NCI-H748 (cell line): ENCODE results near the gene MAPK8IP1.
A peak's percentile ranks its signal among the peaks of the same experiment; 100 is the strongest.

ENCODE experiments used
- DNase-seq: peaks from one replicate; lab custom pipeline; 2025; ENCODE audit not compliant: unreplicated experiment; lab: John Stamatoyannopoulos, UW

The MAPK8IP1 gene

GRCh38 chr11:45906965-45907611 is 21.6 kb downstream of the MAPK8IP1 start, which contains the start of gene FREY1:
TSS of gene FREY1 (minus strand) at chr11:45907271. CDS start at chr11:45907245, 26 bp downstream.
- DNase-seq, result no peak

- DNase-seq, result no peak
Observed at GRCh38 chr11:45907911-45908370, 22.5 kb downstream of the MAPK8IP1 start.

GRCh38 chr11:45909594-45910475 is 24.4 kb downstream of the MAPK8IP1 start:
- no peak for DNase-seq

GRCh38 chr11:45910623-45911022 is 25.2 kb downstream of the MAPK8IP1 start:
- no peak for DNase-seq

GRCh38 chr11:45913514-45913913 is 28.1 kb downstream of the MAPK8IP1 start:
- no peak for DNase-seq

- no peak for DNase-seq
Observed at GRCh38 chr11:45913942-45914635, 28.6 kb downstream of the MAPK8IP1 start.

GRCh38 chr11:45915446-45915845 is 30.0 kb downstream of the MAPK8IP1 start:
- no peak for DNase-seq

GRCh38 chr11:45917286-45917622 is 31.8 kb downstream of the MAPK8IP1 start:
- no peak for DNase-seq

- DNase-seq, result peak; percentile 98
Observed at GRCh38 chr11:45917623-45918330, 32.3 kb downstream of the MAPK8IP1 start, which contains the start of gene PEX16. TSS of gene PEX16 (minus strand) at chr11:45917877. CDS start at chr11:45917811, 66 bp downstream.

- peak; percentile 85 for DNase-seq
Observed at GRCh38 chr11:45918331-45918941, 33.0 kb downstream of the MAPK8IP1 start.

GRCh38 chr11:45918962-45919675 is 33.7 kb downstream of the MAPK8IP1 start:
- no peak for DNase-seq

- no peak for DNase-seq
Observed at GRCh38 chr11:45919806-45920530, 34.5 kb downstream of the MAPK8IP1 start.

- no peak for DNase-seq
Observed at GRCh38 chr11:45920531-45921477, 35.4 kb downstream of the MAPK8IP1 start.

GRCh38 chr11:45921561-45922424 is 36.3 kb downstream of the MAPK8IP1 start:
- peak; percentile 94 for DNase-seq

GRCh38 chr11:45922425-45923082 is 37.1 kb downstream of the MAPK8IP1 start, which contains the start of gene LARGE2:
TSS of gene LARGE2 (plus strand) at chr11:45922656. CDS start at chr11:45922883, 227 bp downstream.
- DNase-seq, result peak; percentile 83
